Measurements from ENCODE around the gene TMEM254. TPM values are rescaled to one million over a fixed set of nuclear protein-coding genes. Genes with fewer than 3 reads are reported as not detected.
"Not testable (repeated sequence)": the region's sequence is repeated elsewhere in the genome, so short reads cannot be mapped to it uniquely, and the experiment has no call there.

TMEM254 gene
- total and polyA plus RNA-seq, 2 of the 4 experiments (the other 2 are of a cell fraction), result 4.7 to 10.7 TPM

- H3K4me2 ChIP-seq (ENCODE audit: low read depth, low read length); H2AK9ac ChIP-seq (replicated peaks; ENCODE audit: low read depth, low read length, poor library complexity); H3K56ac ChIP-seq (ENCODE audit: extremely low read depth, insufficient read depth, low read length); H2AK5ac ChIP-seq (ENCODE audit: low read depth, low read length); H3K36me3 ChIP-seq (ENCODE audit: control insufficient read depth, insufficient read depth, low read length); H3K4ac ChIP-seq (ENCODE audit: low read depth, low read length); H3K18ac ChIP-seq (ENCODE audit: low read depth, low read length); BruUV-seq (replicated peaks); intact Hi-C loops (cut with micrococcal nuclease); in situ Hi-C loops (cut with MboI; ENCODE audit: low sequenced_read_pairs); H3K4me3 ChIP-seq (ENCODE audit: insufficient read depth, low read depth, low read length); H2BK15ac ChIP-seq (ENCODE audit: low read depth, low read length); H2AFZ ChIP-seq (replicated peaks; ENCODE audit: low read length, poor library complexity); H4K5ac ChIP-seq (ENCODE audit: low read depth, low read length); H3K23ac ChIP-seq (ENCODE audit: low read depth, low read length); H4K20me1 ChIP-seq (ENCODE audit: insufficient read depth, low read length); H2BK5ac ChIP-seq (ENCODE audit: low read depth, low read length, poor library complexity, severe bottlenecking); H2BK20ac ChIP-seq (ENCODE audit: low read depth, low read length); H3K9me1 ChIP-seq (ENCODE audit: insufficient read depth, low read length); H2BK120ac ChIP-seq (ENCODE audit: low read depth, low read length); dilution Hi-C loops (cut with HindIII; ENCODE audit: low sequenced_read_pairs, unreplicated experiment); H3K9me3 ChIP-seq (ENCODE audit: control insufficient read depth, insufficient read depth, low read length); POLR2A ChIA-PET (ENCODE audit: unreplicated experiment); H3K79me1 ChIP-seq (ENCODE audit: low read depth in 1 of 2, low read length in 2 of 2); H3K27ac ChIP-seq (ENCODE audit: insufficient read depth, low read length); ATAC-seq (ENCODE audit: low read depth); H4K91ac ChIP-seq (ENCODE audit: insufficient read depth, low read depth, low read length); H3K4me1 ChIP-seq (ENCODE audit: control insufficient read depth, insufficient read depth, low read length); H3K9ac ChIP-seq (ENCODE audit: low read depth, low read length); H4K8ac ChIP-seq (ENCODE audit: low read depth in 2 of 2, low read length in 2 of 2); H3K14ac ChIP-seq (replicated peaks; ENCODE audit: low read depth, low read length); DNase-seq; H3K27me3 ChIP-seq (ENCODE audit: control insufficient read depth, insufficient read depth, low read length): not testable (repeated sequence)
- CTCF ChIA-PET, result interaction anchor here (3.5 kb wide), 1 partner anchor 14 kb away, joined by 15 read pairs; no protein-coding TSS in a partner anchor
- WGBS, 2 experiments (ENCODE audit: extremely low coverage in 2 of 2, insufficient read length in 1 of 2), result 55% methylated on average over 2 of the region's 6 CpGs; no CpG with 5 or more reads in 1 of the 2 experiments
Observed at GRCh38 chr10:80044935-80045334, 33.5 kb upstream of the TMEM254 start.
